GM23338 (cell line): ENCODE results near the gene PRPF31. TPM values are rescaled to one million over a fixed set of nuclear protein-coding genes. Genes with fewer than 3 reads are reported as not detected.

Source experiments
- EZH2 ChIP-seq: fragments of 200-600 bp; sonication (generic); IDR thresholded peaks from one replicate; pipeline ENCODE4 v1.8.0; 2017; ENCODE audit warnings: antibody characterized with exemption, mild to moderate bottlenecking, low read depth; ENCODE audit not compliant: unreplicated experiment
- POLR2AphosphoS5 ChIP-seq: IDR thresholded peaks from 2 replicates; pipeline ENCODE4 v1.6.1; 2016; ENCODE audit warnings: antibody characterized with exemption, low read depth
- ZNF114 ChIP-seq: fragments of 250-450 bp; sonication (Bioruptor Pico); IDR thresholded peaks from 2 replicates; pipeline ENCODE4 v1.5.0; 2020; ENCODE audit warnings: mild to moderate bottlenecking, moderate library complexity
- ZNF462 ChIP-seq: fragments of 250-450 bp; sonication (Bioruptor Pico); IDR thresholded peaks from 2 replicates; pipeline ENCODE4 v1.5.0; 2020; ENCODE audit warnings: mild to moderate bottlenecking, moderate library complexity
- polyA plus RNA-seq: library from polyadenylated mRNA; unstranded; fragments of >200 nt; fragmentation: Nextera tagmentation; extraction: Ambion mirVana; gene quantifications from 2 replicates; pipeline ENCODE4 v1.2.1, GENCODE V29; 2016
- total RNA-seq: library from RNA; depleted of rRNA; stranded (reverse); fragments of >200 nt; shearing (Covaris generic); gene quantifications from 2 replicates; pipeline ENCODE4 v1.2.3, GENCODE V29; 2014; rRNA removed
- TF ChIP-seq, protein P1 (sequence below), 2 experiments: fragments of 200-600 bp in 1 of 2; sonication (generic) in 1 of 2; conservative IDR thresholded peaks; 2 replicates each; pipeline versions ENCODE4 v1.5.1 to v1.6.1; 2016 to 2017; ENCODE audit warnings: antibody characterized with exemption in 2 of 2, low read depth in 2 of 2, mild to moderate bottlenecking in 2 of 2, moderate library complexity in 1 of 2

The PRPF31 gene
- total and polyA plus RNA-seq, 2 experiments from 2014 or later, result 83.3 to 94.2 TPM

- TF ChIP-seq ZNF462 (CRISPR knock-in tag) (no peak), ZNF114 (CRISPR knock-in tag) (no peak), POLR2AphosphoS5 (no peak), EZH2 (no peak)
- TF ChIP-seq, protein P1, sequence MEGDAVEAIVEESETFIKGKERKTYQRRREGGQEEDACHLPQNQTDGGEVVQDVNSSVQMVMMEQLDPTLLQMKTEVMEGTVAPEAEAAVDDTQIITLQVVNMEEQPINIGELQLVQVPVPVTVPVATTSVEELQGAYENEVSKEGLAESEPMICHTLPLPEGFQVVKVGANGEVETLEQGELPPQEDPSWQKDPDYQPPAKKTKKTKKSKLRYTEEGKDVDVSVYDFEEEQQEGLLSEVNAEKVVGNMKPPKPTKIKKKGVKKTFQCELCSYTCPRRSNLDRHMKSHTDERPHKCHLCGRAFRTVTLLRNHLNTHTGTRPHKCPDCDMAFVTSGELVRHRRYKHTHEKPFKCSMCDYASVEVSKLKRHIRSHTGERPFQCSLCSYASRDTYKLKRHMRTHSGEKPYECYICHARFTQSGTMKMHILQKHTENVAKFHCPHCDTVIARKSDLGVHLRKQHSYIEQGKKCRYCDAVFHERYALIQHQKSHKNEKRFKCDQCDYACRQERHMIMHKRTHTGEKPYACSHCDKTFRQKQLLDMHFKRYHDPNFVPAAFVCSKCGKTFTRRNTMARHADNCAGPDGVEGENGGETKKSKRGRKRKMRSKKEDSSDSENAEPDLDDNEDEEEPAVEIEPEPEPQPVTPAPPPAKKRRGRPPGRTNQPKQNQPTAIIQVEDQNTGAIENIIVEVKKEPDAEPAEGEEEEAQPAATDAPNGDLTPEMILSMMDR (conservative IDR thresholded peaks at IDR 0.05; ENCODE audit: low read depth in 2 of 2), result no peak
These were observed 65.1 kb downstream of the PRPF31 start (continued) for GRCh38 chr19:54180691-54181091.

Other genes with a start within 250 kb of the PRPF31 start
- 40.5 and 57.1 TPM in 2 replicates for gene MYADM, start 247.9 kb upstream of the PRPF31 start, total RNA-seq
- 43.6 and 49.9 TPM in 2 replicates for gene MYADM, start 247.9 kb upstream of the PRPF31 start, polyA plus RNA-seq
- gene PRKCG, start 233.6 kb upstream of the PRPF31 start, total RNA-seq, result 11.1 and 15.9 TPM in 2 replicates
- 14.9 and 15.4 TPM in 2 replicates for gene PRKCG, start 233.6 kb upstream of the PRPF31 start, polyA plus RNA-seq
- 15.6 and 17.9 TPM in 2 replicates for gene CACNG7, start 206.5 kb upstream of the PRPF31 start, total RNA-seq
- gene CACNG7, start 206.5 kb upstream of the PRPF31 start, polyA plus RNA-seq, result 9.4 and 9.8 TPM in 2 replicates
- gene CACNG8, start 152.8 kb upstream of the PRPF31 start, total RNA-seq, result 3.1 and 3.9 TPM in 2 replicates
- gene CACNG8, start 152.8 kb upstream of the PRPF31 start, polyA plus RNA-seq, result 2.2 TPM in 2 replicates
- gene CACNG6, start 124.1 kb upstream of the PRPF31 start, total RNA-seq, result 0.23 and 0.38 TPM in 2 replicates
- 1.5 and 1.8 TPM in 2 replicates for gene CACNG6, start 124.1 kb upstream of the PRPF31 start, polyA plus RNA-seq
- not detected in 2 replicates for gene VSTM1, start 51.9 kb upstream of the PRPF31 start, total RNA-seq
- not detected in 2 replicates for gene VSTM1, start 51.9 kb upstream of the PRPF31 start, polyA plus RNA-seq
- not detected in 2 replicates for gene TARM1, start 34.4 kb upstream of the PRPF31 start, total RNA-seq
- not detected in 2 replicates for gene TARM1, start 34.4 kb upstream of the PRPF31 start, polyA plus RNA-seq
- 0.31 TPM in 1 of 2 replicates, not detected in the other for gene OSCAR, start 15.0 kb upstream of the PRPF31 start, total RNA-seq
- 1.6 and 2.6 TPM in 2 replicates for gene OSCAR, start 15.0 kb upstream of the PRPF31 start, polyA plus RNA-seq
- 27.6 and 28.4 TPM in 2 replicates for gene NDUFA3, start 12.9 kb upstream of the PRPF31 start, total RNA-seq
- gene NDUFA3, start 12.9 kb upstream of the PRPF31 start, polyA plus RNA-seq, result 691 and 851 TPM in 2 replicates
- 12.0 and 16.2 TPM in 2 replicates for gene TFPT, start 97 bp upstream of the PRPF31 start, total RNA-seq
- gene TFPT, start 97 bp upstream of the PRPF31 start, polyA plus RNA-seq, result 18.3 and 18.9 TPM in 2 replicates
- 47.0 and 61.2 TPM in 2 replicates for gene CNOT3, start 22.0 kb downstream of the PRPF31 start, total RNA-seq
- gene CNOT3, start 22.0 kb downstream of the PRPF31 start, polyA plus RNA-seq, result 36.4 and 39.7 TPM in 2 replicates
- gene LENG1, start 44.0 kb downstream of the PRPF31 start, total RNA-seq, result 4.7 TPM in 2 replicates
- gene LENG1, start 44.0 kb downstream of the PRPF31 start, polyA plus RNA-seq, result 17.2 and 19.3 TPM in 2 replicates
- 0.58 and 2.3 TPM in 2 replicates for gene TMC4, start 57.4 kb downstream of the PRPF31 start, total RNA-seq
- gene TMC4, start 57.4 kb downstream of the PRPF31 start, polyA plus RNA-seq, result 7.8 and 8.2 TPM in 2 replicates
- 140 and 184 TPM in 2 replicates for gene MBOAT7, start 73.8 kb downstream of the PRPF31 start, total RNA-seq
- 73.5 and 77.8 TPM in 2 replicates for gene MBOAT7, start 73.8 kb downstream of the PRPF31 start, polyA plus RNA-seq
- 51.2 and 53.4 TPM in 2 replicates for gene TSEN34, start 75.6 kb downstream of the PRPF31 start, total RNA-seq
- gene TSEN34, start 75.6 kb downstream of the PRPF31 start, polyA plus RNA-seq, result 33.0 and 36.6 TPM in 2 replicates
- 1,754 and 2,101 TPM in 2 replicates for gene RPS9, start 85.1 kb downstream of the PRPF31 start, total RNA-seq
- gene RPS9, start 85.1 kb downstream of the PRPF31 start, polyA plus RNA-seq, result 1,060 and 1,149 TPM in 2 replicates
- not detected in 2 replicates for gene LILRB3, start 107.3 kb downstream of the PRPF31 start, total RNA-seq
- not detected in 2 replicates for gene LILRB3, start 107.3 kb downstream of the PRPF31 start, polyA plus RNA-seq
- gene LILRA6, start 127.0 kb downstream of the PRPF31 start, total RNA-seq, result not detected in 2 replicates
- not detected in 2 replicates for gene LILRA6, start 127.0 kb downstream of the PRPF31 start, polyA plus RNA-seq
- gene LILRB5, start 141.5 kb downstream of the PRPF31 start, total RNA-seq, result not detected in 2 replicates
- not detected in 2 replicates for gene LILRB5, start 141.5 kb downstream of the PRPF31 start, polyA plus RNA-seq
- gene LILRB2, start 165.4 kb downstream of the PRPF31 start, total RNA-seq, result not detected in 2 replicates
- gene LILRB2, start 165.4 kb downstream of the PRPF31 start, polyA plus RNA-seq, result not detected in 2 replicates
- gene LILRA5, start 197.4 kb downstream of the PRPF31 start, total RNA-seq, result not detected in 2 replicates
- gene LILRA5, start 197.4 kb downstream of the PRPF31 start, polyA plus RNA-seq, result not detected in 2 replicates
- not detected in 2 replicates for gene LILRA4, start 223.4 kb downstream of the PRPF31 start, total RNA-seq
- gene LILRA4, start 223.4 kb downstream of the PRPF31 start, polyA plus RNA-seq, result not detected in 2 replicates
- 1.3 TPM in 1 of 2 replicates, not detected in the other for gene LAIR1, start 249.2 kb downstream of the PRPF31 start, total RNA-seq
- gene LAIR1, start 249.2 kb downstream of the PRPF31 start, polyA plus RNA-seq, result 0.10 TPM in 2 replicates